MCF 10A (cell line): Measurements from ENCODE around the gene PRM1. TPM values are rescaled to one million over a fixed set of nuclear protein-coding genes. Genes with fewer than 3 reads are reported as not detected.

ENCODE experiments used
- BruUV-seq: library from RNA; stranded (reverse); fragments of 400-500 nt; replicated peaks from 2 replicates; lab custom pipeline; 2021; lab: Mats Ljungman, UMichigan
- CTCF ChIA-PET: fragments of 300-600 bp; sonication (Branson Sonifier 250); formaldehyde crosslinking; extraction: SDS; loops from one replicate; lab custom pipeline; 2021; ENCODE audit warnings: antibody characterized with exemption, inconsistent platforms; lab: Yijun Ruan, JAX
- POLR2A ChIA-PET: fragments of 300-600, 350-650 bp; sonication (Branson Sonifier 250); formaldehyde crosslinking; extraction: SDS; loops from one replicate; lab custom pipeline; 2020; ENCODE audit warnings: antibody characterized with exemption, inconsistent platforms; lab: Yijun Ruan, JAX
- DNase-seq: peaks from one replicate; pipeline ENCODE4 v3.0.0-alpha.2; 2018; ENCODE audit not compliant: unreplicated experiment
- H3K27ac Mint-ChIP-seq: one replicate; pipeline ENCODE4 v1.8.0; 2022; ENCODE audit warnings: mild to moderate bottlenecking, low read depth, mixed read lengths; ENCODE audit not compliant: unreplicated experiment
- H3K27me3 Mint-ChIP-seq: one replicate; pipeline ENCODE4 v1.8.0; 2022; ENCODE audit warnings: mixed read lengths; ENCODE audit not compliant: insufficient read depth, unreplicated experiment
- H3K36me3 Mint-ChIP-seq: one replicate; pipeline ENCODE4 v1.8.0; 2022; ENCODE audit warnings: mild to moderate bottlenecking, moderate library complexity, mixed read lengths; ENCODE audit not compliant: insufficient read depth, unreplicated experiment
- H3K4me1 Mint-ChIP-seq: one replicate; pipeline ENCODE4 v1.8.0; 2022; ENCODE audit warnings: mixed read lengths; ENCODE audit not compliant: insufficient read depth, unreplicated experiment
- H3K4me3 Mint-ChIP-seq: one replicate; pipeline ENCODE4 v1.8.0; 2022; ENCODE audit warnings: mild to moderate bottlenecking, moderate library complexity, mixed read lengths; ENCODE audit not compliant: unreplicated experiment
- H3K9me3 Mint-ChIP-seq: one replicate; pipeline ENCODE4 v1.8.0; 2022; ENCODE audit warnings: mixed read lengths; ENCODE audit not compliant: unreplicated experiment
- CTCF ChIP-seq: fragments of 200-600 bp; IDR thresholded peaks from one replicate; pipeline ENCODE4 v1.8.0; 2022; ENCODE audit warnings: antibody characterized with exemption, mild to moderate bottlenecking; ENCODE audit not compliant: unreplicated experiment
- intact Hi-C: fragments of 100-400 bp; cut with micrococcal nuclease; formaldehyde crosslinking; loops from 2 replicates; pipeline ENCODE4 v1.14.1; 2022
- total RNA-seq: library from RNA; stranded (reverse); gene quantifications from 2 replicates; pipeline ENCODE4 v1.2.3, GENCODE V29; 2022

The PRM1 gene
- total RNA-seq, 1 experiment from 2014 or later, result not detected

- intact Hi-C loops, result no loop called here
- H3K36me3 Mint-ChIP-seq, result no peaks in the 10 kb centered on the region
- H3K9me3 Mint-ChIP-seq, result no peaks in the 10 kb centered on the region
- no TSS peak for BruUV-seq
- no peak overlapping the region for H3K4me3 Mint-ChIP-seq
- DNase-seq, result no peak
- no peak overlapping the region for H3K27ac Mint-ChIP-seq
- TF ChIP-seq CTCF, result no peak
- POLR2A ChIA-PET, result no interaction called here
- H3K27me3 Mint-ChIP-seq, result no peaks in the 10 kb centered on the region
- peaks cover 18% of the 10 kb centered on the region for H3K4me1 Mint-ChIP-seq
- CTCF ChIA-PET, result interaction anchor here (0.6 kb wide), 1 partner anchor 21 kb away, joined by 3 read pairs; no protein-coding TSS in a partner anchor
These were observed 45.1 kb upstream of the PRM1 start for GRCh38 chr16:11326084-11326736.

- Mint-ChIP-seq H3K36me3 (no peaks in the 10 kb centered on the region), H3K4me1 (peaks cover 18% of the 10 kb centered on the region), H3K27ac (no peak overlapping the region), H3K4me3 (no peak overlapping the region), H3K9me3 (no peaks in the 10 kb centered on the region), H3K27me3 (no peaks in the 10 kb centered on the region)
- DNase-seq, result no peak
- no TSS peak for BruUV-seq
- intact Hi-C loops, result no loop called here
- ChIA-PET CTCF (no interaction called here), POLR2A (no interaction called here)
- no peak for TF ChIP-seq CTCF
These were observed 44.4 kb upstream of the PRM1 start for GRCh38 chr16:11325404-11326083.

- Mint-ChIP-seq H3K9me3 (no peaks in the 10 kb centered on the region), H3K27ac (no peak overlapping the region), H3K4me1 (peaks cover 14% of the 10 kb centered on the region), H3K4me3 (no peak overlapping the region), H3K27me3 (no peaks in the 10 kb centered on the region), H3K36me3 (no peaks in the 10 kb centered on the region)
- intact Hi-C loops, result no loop called here
- DNase-seq, result no peak
- ChIA-PET POLR2A (no interaction called here), CTCF (no interaction called here)
- BruUV-seq, result no TSS peak
- TF ChIP-seq CTCF, result no peak
These were observed 42.6 kb upstream of the PRM1 start for GRCh38 chr16:11323551-11324336.

- Mint-ChIP-seq H3K27ac (no peak overlapping the region), H3K9me3 (no peaks in the 10 kb centered on the region), H3K4me3 (no peak overlapping the region), H3K27me3 (no peaks in the 10 kb centered on the region), H3K36me3 (no peaks in the 10 kb centered on the region), H3K4me1 (peaks cover 4% of the 10 kb centered on the region)
- DNase-seq, result no peak
- ChIA-PET CTCF (no interaction called here), POLR2A (no interaction called here)
- TF ChIP-seq CTCF, result no peak
- no TSS peak for BruUV-seq
- intact Hi-C loops, result no loop called here
These were observed 41.7 kb upstream of the PRM1 start for GRCh38 chr16:11322823-11323222.
